KMS-11 (cell line): ENCODE results near the gene BCAR3.
"Not testable (repeated sequence)": the region's sequence is repeated elsewhere in the genome, so short reads cannot be mapped to it uniquely, and the experiment has no call there.

Source experiments
- H2AFZ ChIP-seq: fragments of 200-600 bp; sonication (generic); 2 replicates; pipeline ENCODE4 v1.6.1; 2016; ENCODE audit warnings: antibody characterized with exemption, mixed run types, low read depth
- H3K27ac ChIP-seq: fragments of 200-600 bp; sonication (generic); 2 replicates; pipeline ENCODE4 v1.6.1; 2016; ENCODE audit warnings: mild to moderate bottlenecking, mixed run types
- H3K27me3 ChIP-seq: fragments of 200-600 bp; sonication (generic); 2 replicates; pipeline ENCODE4 v1.6.1; 2017; ENCODE audit warnings: mild to moderate bottlenecking, low read depth, mixed run types, moderate library complexity; ENCODE audit not compliant: insufficient read depth
- H3K36me3 ChIP-seq: fragments of 200-600 bp; sonication (generic); 2 replicates; pipeline ENCODE4 v1.6.1; 2017; ENCODE audit warnings: mild to moderate bottlenecking, mixed run types; ENCODE audit not compliant: insufficient read depth
- H3K4me1 ChIP-seq: fragments of 200-600 bp; sonication (generic); 2 replicates; pipeline ENCODE4 v1.6.1; 2016; ENCODE audit warnings: mild to moderate bottlenecking, low read depth, mixed run types; ENCODE audit not compliant: poor library complexity, severe bottlenecking
- H3K4me2 ChIP-seq: fragments of 200-600 bp; sonication (generic); 2 replicates; pipeline ENCODE4 v1.7.0; 2016; ENCODE audit warnings: mild to moderate bottlenecking, mixed run types
- H3K4me3 ChIP-seq: fragments of 200-600 bp; sonication (generic); IDR thresholded peaks from 2 replicates; pipeline ENCODE4 v1.6.1; 2017; ENCODE audit warnings: low read depth, low read length, mixed read lengths; ENCODE audit not compliant: insufficient read depth
- H3K79me2 ChIP-seq: fragments of 200-600 bp; sonication (generic); 2 replicates; pipeline ENCODE4 v1.6.1; 2016; ENCODE audit warnings: low read depth, mixed run types; ENCODE audit not compliant: insufficient read depth
- H3K9ac ChIP-seq: fragments of 200-600 bp; sonication (generic); 2 replicates; pipeline ENCODE4 v1.6.1; 2016; ENCODE audit warnings: mild to moderate bottlenecking, mixed run types
- H4K20me1 ChIP-seq: fragments of 200-600 bp; sonication (generic); 2 replicates; pipeline ENCODE4 v1.6.1; 2016; ENCODE audit warnings: mild to moderate bottlenecking, mixed run types; ENCODE audit not compliant: insufficient read depth
- TF ChIP-seq, protein P1 (sequence below): fragments of 200-600 bp; sonication (generic); conservative IDR thresholded peaks from 2 replicates; pipeline ENCODE4 v1.6.1; 2017; ENCODE audit warnings: low read depth, mild to moderate bottlenecking, antibody characterized with exemption, low read length, moderate library complexity, mixed read lengths

BCAR3 gene

DNA sequence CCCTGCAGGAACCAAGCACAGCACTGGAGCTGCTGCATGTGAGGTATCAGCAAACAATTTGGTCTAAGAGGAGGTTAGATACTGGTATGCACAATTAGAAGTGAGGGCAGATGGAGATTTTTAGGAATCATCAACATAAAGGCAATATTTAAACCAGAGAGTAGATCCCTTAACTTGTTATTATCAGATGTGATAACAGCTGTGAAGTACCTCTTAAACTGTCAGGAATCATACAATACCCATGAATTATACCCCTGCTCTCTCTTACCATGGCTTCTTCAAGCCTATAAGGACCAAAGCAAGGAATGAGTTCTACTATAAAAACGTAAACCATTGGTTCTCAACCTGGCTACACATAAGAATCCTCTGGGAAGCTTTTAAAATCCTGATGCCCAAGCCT lies 3.9 kb downstream of the BCAR3 start:
- Histone ChIP-seq H3K27ac (no peak overlapping the region), H3K79me2 (no peaks in the 10 kb centered on the region), H3K4me2 (no peak overlapping the region), H3K4me1 (no peaks in the 10 kb centered on the region), H3K4me3 (no peak overlapping the region), H3K36me3 (no peaks in the 10 kb centered on the region), H3K27me3 (no peaks in the 10 kb centered on the region), H4K20me1 (no peaks in the 10 kb centered on the region), H3K9ac (no peak overlapping the region), H2AFZ (no peak overlapping the region)
- TF ChIP-seq, protein P1, sequence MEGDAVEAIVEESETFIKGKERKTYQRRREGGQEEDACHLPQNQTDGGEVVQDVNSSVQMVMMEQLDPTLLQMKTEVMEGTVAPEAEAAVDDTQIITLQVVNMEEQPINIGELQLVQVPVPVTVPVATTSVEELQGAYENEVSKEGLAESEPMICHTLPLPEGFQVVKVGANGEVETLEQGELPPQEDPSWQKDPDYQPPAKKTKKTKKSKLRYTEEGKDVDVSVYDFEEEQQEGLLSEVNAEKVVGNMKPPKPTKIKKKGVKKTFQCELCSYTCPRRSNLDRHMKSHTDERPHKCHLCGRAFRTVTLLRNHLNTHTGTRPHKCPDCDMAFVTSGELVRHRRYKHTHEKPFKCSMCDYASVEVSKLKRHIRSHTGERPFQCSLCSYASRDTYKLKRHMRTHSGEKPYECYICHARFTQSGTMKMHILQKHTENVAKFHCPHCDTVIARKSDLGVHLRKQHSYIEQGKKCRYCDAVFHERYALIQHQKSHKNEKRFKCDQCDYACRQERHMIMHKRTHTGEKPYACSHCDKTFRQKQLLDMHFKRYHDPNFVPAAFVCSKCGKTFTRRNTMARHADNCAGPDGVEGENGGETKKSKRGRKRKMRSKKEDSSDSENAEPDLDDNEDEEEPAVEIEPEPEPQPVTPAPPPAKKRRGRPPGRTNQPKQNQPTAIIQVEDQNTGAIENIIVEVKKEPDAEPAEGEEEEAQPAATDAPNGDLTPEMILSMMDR, result no peak

GRCh38 chr1:93676427-93676826 lies 5.2 kb downstream of the BCAR3 start:
- no peaks in the 10 kb centered on the region for H3K36me3 ChIP-seq
- H3K9ac ChIP-seq, result no peak overlapping the region
- H3K4me1 ChIP-seq, result no peaks in the 10 kb centered on the region
- H3K4me3 ChIP-seq, result no peak overlapping the region
- no peak overlapping the region for H2AFZ ChIP-seq
- no peaks in the 10 kb centered on the region for H4K20me1 ChIP-seq
- H3K27me3 ChIP-seq, result no peaks in the 10 kb centered on the region
- no peak overlapping the region for H3K27ac ChIP-seq
- no peaks in the 10 kb centered on the region for H3K79me2 ChIP-seq
- TF ChIP-seq, protein P1, result no peak
- H3K4me2 ChIP-seq, result no peak overlapping the region

GRCh38 chr1:93675931-93676330 lies 5.7 kb downstream of the BCAR3 start:
- Histone ChIP-seq H4K20me1 (no peaks in the 10 kb centered on the region), H3K27ac (no peak overlapping the region), H3K4me3 (no peak overlapping the region), H3K4me2 (no peak overlapping the region), H3K27me3 (no peaks in the 10 kb centered on the region), H3K36me3 (no peaks in the 10 kb centered on the region), H3K9ac (no peak overlapping the region), H3K79me2 (no peaks in the 10 kb centered on the region), H3K4me1 (no peaks in the 10 kb centered on the region), H2AFZ (no peak overlapping the region)
- TF ChIP-seq, protein P1, result no peak

DNA sequence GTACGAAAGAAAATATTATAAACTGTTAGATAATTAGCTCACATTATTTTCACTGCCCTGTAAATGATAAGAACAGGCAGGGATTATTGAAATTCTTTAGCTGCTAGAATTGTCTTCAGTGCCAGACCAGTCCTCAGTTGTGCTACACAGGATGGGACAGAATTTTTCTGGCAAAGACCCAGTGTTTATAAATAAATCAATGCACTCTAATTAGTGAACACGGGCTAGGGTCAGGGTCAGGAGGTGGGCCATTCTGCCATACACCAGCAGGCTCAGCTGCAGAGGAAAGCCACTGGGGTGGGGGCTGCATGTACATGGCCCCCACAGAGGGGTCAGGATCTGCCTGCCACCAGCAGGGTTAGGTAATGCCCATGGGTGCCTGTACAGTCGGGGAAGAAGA lies 6.4 kb downstream of the BCAR3 start:
- Histone ChIP-seq H3K79me2 (no peaks in the 10 kb centered on the region), H3K4me1 (no peaks in the 10 kb centered on the region), H3K4me3 (no peak overlapping the region), H3K27me3 (no peaks in the 10 kb centered on the region), H4K20me1 (no peaks in the 10 kb centered on the region), H3K36me3 (no peaks in the 10 kb centered on the region), H3K27ac (no peak overlapping the region), H2AFZ (no peak overlapping the region), H3K4me2 (no peak overlapping the region), H3K9ac (no peak overlapping the region)
- TF ChIP-seq, protein P1, result no peak

DNA sequence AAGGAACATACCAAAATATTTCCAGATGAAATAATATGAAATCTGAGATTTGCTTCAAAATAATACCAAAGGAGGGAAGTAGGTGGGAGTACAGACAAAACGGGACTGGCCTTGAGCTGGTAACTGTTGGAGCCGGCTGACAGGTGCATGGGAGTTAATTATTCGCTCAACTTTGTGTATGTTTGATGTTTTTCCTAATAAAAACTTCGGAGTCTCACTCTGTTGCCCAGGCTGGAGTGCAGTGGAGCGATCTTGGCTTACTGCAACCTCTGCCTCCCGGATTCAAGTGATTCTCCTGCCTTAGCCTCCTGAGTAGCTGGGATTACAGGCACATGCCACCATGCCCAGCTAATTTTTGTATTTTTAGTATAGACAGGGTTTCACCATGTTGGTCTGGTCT lies 7.6 kb downstream of the BCAR3 start:
- not testable (repeated sequence) for H3K36me3 ChIP-seq, H3K4me1 ChIP-seq, H3K4me2 ChIP-seq, H3K27me3 ChIP-seq, H3K4me3 ChIP-seq, H4K20me1 ChIP-seq, H3K9ac ChIP-seq, H3K27ac ChIP-seq, H3K79me2 ChIP-seq, H2AFZ ChIP-seq
